IMR-90 (cell line): Measurements from ENCODE around the gene CDKAL1. TPM values are rescaled to one million over a fixed set of nuclear protein-coding genes. Genes with fewer than 3 reads are reported as not detected.

Experiments
- ATAC-seq: fragments of 200-7000 bp; cut with Tn5 transposase; 2 replicates; pipeline ENCODE4 v1.9.1; 2020; ENCODE audit warnings: low read depth, mild to moderate bottlenecking, moderate library complexity
- BruUV-seq: library from RNA; stranded (reverse); fragments of 400-500 nt; replicated peaks from 2 replicates; lab custom pipeline; 2021; lab: Mats Ljungman, UMichigan
- CTCF ChIA-PET: fragments of 300-600 bp; formaldehyde crosslinking; extraction: SDS; loops from one replicate; lab custom pipeline; 2021; ENCODE audit warnings: antibody characterized with exemption; lab: Yijun Ruan, JAX
- POLR2A ChIA-PET: fragments of 300-600 bp; sonication (Branson Sonifier 250); formaldehyde crosslinking; loops from one replicate; lab custom pipeline; 2022; ENCODE audit warnings: antibody characterized with exemption; ENCODE audit not compliant: unreplicated experiment; lab: Charles Lee
- DNase-seq: peaks from one replicate; pipeline ENCODE4 v3.0.0; 2013
- H2AFZ ChIP-seq: replicated peaks from 2 replicates; pipeline ENCODE3; 2013; ENCODE audit warnings: low read length, mild to moderate bottlenecking; ENCODE audit not compliant: poor library complexity
- H2AK5ac ChIP-seq: 2 replicates; pipeline ENCODE4 v1.6.1; 2013; ENCODE audit warnings: low read depth, low read length, inconsistent platforms
- H2AK9ac ChIP-seq: replicated peaks from 2 replicates; pipeline ENCODE3; 2013; ENCODE audit warnings: mild to moderate bottlenecking, low read depth, low read length, moderate library complexity; ENCODE audit not compliant: poor library complexity
- H2BK120ac ChIP-seq: 2 replicates; pipeline ENCODE4 v1.6.1; 2013; ENCODE audit warnings: low read depth, low read length, inconsistent platforms
- H2BK15ac ChIP-seq: 3 replicates; pipeline ENCODE4 v1.6.1; 2013; ENCODE audit warnings: low read depth, low read length, inconsistent platforms
- H2BK20ac ChIP-seq: 2 replicates; pipeline ENCODE4 v1.6.1; 2013; ENCODE audit warnings: low read depth, mild to moderate bottlenecking, inconsistent platforms, low read length, moderate library complexity
- H2BK5ac ChIP-seq: 2 replicates; pipeline ENCODE4 v1.6.1; 2013; ENCODE audit warnings: mild to moderate bottlenecking, low read depth, low read length, inconsistent platforms; ENCODE audit not compliant: poor library complexity, severe bottlenecking
- H3K14ac ChIP-seq: replicated peaks from 2 replicates; pipeline ENCODE4 v1.6.1; 2013; ENCODE audit warnings: low read depth, low read length, inconsistent platforms
- H3K18ac ChIP-seq: 2 replicates; pipeline ENCODE4 v1.6.1; 2013; ENCODE audit warnings: low read depth, low read length, control low read depth
- H3K23ac ChIP-seq: 2 replicates; pipeline ENCODE4 v1.6.1; 2013; ENCODE audit warnings: low read depth, low read length, inconsistent platforms
- H3K27ac ChIP-seq: 2 replicates; pipeline ENCODE4 v1.5.1; 2013; ENCODE audit warnings: mild to moderate bottlenecking, control low read depth, low read length; ENCODE audit not compliant: insufficient read depth
- H3K27me3 ChIP-seq: 2 replicates; pipeline ENCODE4 v1.6.1; 2013; ENCODE audit warnings: low read length; ENCODE audit not compliant: control insufficient read depth, insufficient read depth
- H3K36me3 ChIP-seq: 2 replicates; pipeline ENCODE4 v1.6.1; 2013; ENCODE audit warnings: low read length, mixed read lengths; ENCODE audit not compliant: control insufficient read depth, insufficient read depth
- H3K4ac ChIP-seq: 2 replicates; pipeline ENCODE4 v1.6.1; 2013; ENCODE audit warnings: low read depth, low read length, inconsistent platforms
- H3K4me1 ChIP-seq: 2 replicates; pipeline ENCODE4 v1.6.1; 2013; ENCODE audit warnings: low read length, mixed read lengths; ENCODE audit not compliant: control insufficient read depth, insufficient read depth
- H3K4me2 ChIP-seq: 2 replicates; pipeline ENCODE4 v1.6.1; 2013; ENCODE audit warnings: low read depth, mild to moderate bottlenecking, control low read depth, low read length, moderate library complexity
- H3K4me3 ChIP-seq: 2 replicates; pipeline ENCODE4 v1.5.1; 2013; ENCODE audit warnings: low read depth, mild to moderate bottlenecking, control low read depth, low read length, moderate library complexity; ENCODE audit not compliant: insufficient read depth
- H3K56ac ChIP-seq: 2 replicates; pipeline ENCODE4 v1.6.1; 2013; ENCODE audit warnings: low read length, inconsistent platforms; ENCODE audit not compliant: insufficient read depth; ENCODE audit errors: extremely low read depth
- H3K79me1 ChIP-seq, 2 experiments: 2 replicates each; pipeline ENCODE4 v1.6.1; 2013; ENCODE audit warnings: low read length in 2 of 2, inconsistent platforms in 1 of 2, low read depth in 1 of 2
- H3K9ac ChIP-seq: 2 replicates; pipeline ENCODE4 v1.6.1; 2013; ENCODE audit warnings: low read depth, low read length, control low read depth
- H3K9me1 ChIP-seq: 2 replicates; pipeline ENCODE4 v1.6.1; 2013; ENCODE audit warnings: low read length, inconsistent platforms; ENCODE audit not compliant: insufficient read depth
- H3K9me3 ChIP-seq: 2 replicates; pipeline ENCODE4 v1.6.1; 2013; ENCODE audit warnings: low read length; ENCODE audit not compliant: control insufficient read depth, insufficient read depth
- H4K20me1 ChIP-seq: 2 replicates; pipeline ENCODE4 v1.6.1; 2013; ENCODE audit warnings: low read length, inconsistent platforms; ENCODE audit not compliant: insufficient read depth
- H4K5ac ChIP-seq: 2 replicates; pipeline ENCODE4 v1.6.1; 2013; ENCODE audit warnings: mild to moderate bottlenecking, low read depth, low read length, control low read depth
- H4K8ac ChIP-seq, 2 experiments: 2 replicates each; pipeline ENCODE4 v1.6.1; 2013; ENCODE audit warnings: low read depth in 2 of 2, low read length in 2 of 2, control low read depth in 1 of 2, inconsistent platforms in 1 of 2
- H4K91ac ChIP-seq: 2 replicates; pipeline ENCODE4 v1.6.1; 2013; ENCODE audit warnings: low read depth, low read length, inconsistent platforms; ENCODE audit not compliant: insufficient read depth
- BHLHE40 ChIP-seq: fragments of 150-350 bp; IDR thresholded peaks from 2 replicates; pipeline ENCODE4 v1.6.1; 2016; ENCODE audit warnings: mild to moderate bottlenecking, low read depth, low read length
- CEBPB ChIP-seq: IDR thresholded peaks from 2 replicates; pipeline ENCODE4 v1.6.1; 2012; ENCODE audit warnings: low read depth, low read length, improper control_type of control experiment
- ELK1 ChIP-seq: fragments of 150-350 bp; IDR thresholded peaks from 2 replicates; pipeline ENCODE4 v1.6.1; 2016; ENCODE audit warnings: low read depth, mild to moderate bottlenecking, low read length, moderate library complexity, borderline replicate concordance
- MAFK ChIP-seq: IDR thresholded peaks from 2 replicates; pipeline ENCODE4 v1.6.1; 2012; ENCODE audit warnings: low read depth, low read length, improper control_type of control experiment
- MAZ ChIP-seq: IDR thresholded peaks from 2 replicates; pipeline ENCODE4 v1.6.1; 2012; ENCODE audit warnings: low read depth, mild to moderate bottlenecking, low read length, improper control_type of control experiment, moderate library complexity, borderline replicate concordance
- MXI1 ChIP-seq: IDR thresholded peaks from 2 replicates; pipeline ENCODE4 v1.6.1; 2012; ENCODE audit warnings: low read depth, mild to moderate bottlenecking, low read length, moderate library complexity, borderline replicate concordance
- RAD21 ChIP-seq: IDR thresholded peaks from 2 replicates; pipeline ENCODE4 v1.6.1; 2012; ENCODE audit warnings: low read length, improper control_type of control experiment
- RCOR1 ChIP-seq: IDR thresholded peaks from 2 replicates; pipeline ENCODE4 v1.6.1; 2012; ENCODE audit warnings: mild to moderate bottlenecking, low read length, improper control_type of control experiment; ENCODE audit not compliant: insufficient replicate concordance
- SMC3 ChIP-seq: fragments of 150-350 bp; IDR thresholded peaks from 2 replicates; pipeline ENCODE4 v1.6.1; 2016; ENCODE audit warnings: low read depth, mild to moderate bottlenecking, antibody characterized with exemption, low read length, moderate library complexity
- USF2 ChIP-seq: fragments of 150-350 bp; IDR thresholded peaks from 2 replicates; pipeline ENCODE4 v1.6.1; 2017; ENCODE audit warnings: mild to moderate bottlenecking, antibody characterized with exemption, low read length, low read depth
- WGBS, 2 experiments: methylation state at CpG; one replicate each; pipeline versions ENCODE4 v1.1.5 to v1.1.7; 2013; ENCODE audit warnings: missing lambda C conversion rate in 2 of 2; ENCODE audit not compliant: insufficient read length in 1 of 2; ENCODE audit errors: extremely low coverage in 2 of 2; 5-methylcytosine and 5-hydroxymethylcytosine counted together
- dilution Hi-C: fragments of 300-500 bp; cut with HindIII; formaldehyde crosslinking; loops from one replicate; pipeline ENCODE4 v1.14.3; 2018; ENCODE audit warnings: low sequenced_read_pairs; ENCODE audit not compliant: unreplicated experiment
- in situ Hi-C: fragments of 300-500 bp; cut with MboI; formaldehyde crosslinking; loops from 3 replicates; pipeline ENCODE4 v1.14.3; 2019; ENCODE audit warnings: low sequenced_read_pairs, inconsistent platforms, mixed read lengths
- intact Hi-C: fragments of 100-400 bp; cut with micrococcal nuclease; formaldehyde crosslinking; loops from 2 replicates; pipeline ENCODE4 v1.10.0; 2022
- polyA plus RNA-seq, 3 experiments: library from polyadenylated mRNA; depleted of rRNA; stranded (reverse); fragments of >200 nt; gene quantifications; 2 replicates each; pipeline ENCODE4 v1.2.3, GENCODE V29; 2012; ENCODE audit warnings: low replicate concordance in 1 of 3
- total RNA-seq: library from RNA; depleted of rRNA; stranded (reverse); fragments of >200 nt; gene quantifications from 2 replicates; pipeline ENCODE4 v1.2.3, GENCODE V29; 2012

The CDKAL1 gene
- total and polyA plus RNA-seq, 2 of the 4 experiments (the other 2 are of a cell fraction) = 3.7 to 13.1 TPM

GRCh38 chr6:20915156-20915555, 380.9 kb downstream of the CDKAL1 start:
- no TSS peak for BruUV-seq
- Histone ChIP-seq H3K27ac (no peak overlapping the region), H4K8ac (no peak overlapping the region), H3K56ac (no peak overlapping the region), H2BK20ac (no peak overlapping the region), H3K4me2 (no peak overlapping the region), H3K18ac (no peak overlapping the region), H3K4me1 (peaks cover 3% of the 10 kb centered on the region; the same call in 1 of the 2 replicates), H3K4ac (no peak overlapping the region), H2AK9ac (no peak overlapping the region), H3K36me3 (no peaks in the 10 kb centered on the region), H3K27me3 (no peaks in the 10 kb centered on the region), H3K23ac (no peak overlapping the region), H2BK15ac (no peak overlapping the region), H2BK5ac (no peak overlapping the region), H4K91ac (no peak overlapping the region), H3K79me1 (no peaks in the 10 kb centered on the region), H3K4me3 (no peak overlapping the region), H4K20me1 (no peaks in the 10 kb centered on the region), H2BK120ac (no peak overlapping the region), H3K9me3 (no peaks in the 10 kb centered on the region), H2AK5ac (no peak overlapping the region), H3K14ac (no peak overlapping the region), H3K9ac (no peak overlapping the region), H4K5ac (no peak overlapping the region), H3K9me1 (no peaks in the 10 kb centered on the region), H2AFZ (no peak overlapping the region)
- TF ChIP-seq BHLHE40 (no peak), USF2 (no peak), MXI1 (no peak), RCOR1 (no peak), CEBPB (no peak), RAD21 (no peak), MAFK (no peak), ELK1 (no peak), SMC3 (no peak), MAZ (no peak)
- in situ Hi-C loops = no loop called here
- no peak for ATAC-seq
- dilution Hi-C loops = no loop called here
- ChIA-PET CTCF (no interaction called here), POLR2A (no interaction called here)
- DNase-seq = no peak
- intact Hi-C loops = no loop called here
- no CpG with 5 or more reads among the region's 1 CpG for WGBS, 2 experiments
